GM23248 (cell line): ENCODE data around the gene IL10RB. TPM values are rescaled to one million over a fixed set of nuclear protein-coding genes. Genes with fewer than 3 reads are reported as not detected.

Source experiments
- DNase-seq: peaks from one replicate; pipeline ENCODE4 v3.0.0-alpha.2; 2015
- H2AFZ ChIP-seq: fragments of 200-600 bp; sonication (generic); 2 replicates; pipeline ENCODE4 v1.6.1; 2016; ENCODE audit warnings: antibody characterized with exemption
- H3F3A ChIP-seq: fragments of 200-600 bp; sonication (generic); 2 replicates; pipeline ENCODE4 v1.6.1; 2016; ENCODE audit warnings: mild to moderate bottlenecking, antibody characterized with exemption, mixed run types; ENCODE audit not compliant: insufficient read depth
- H3K27ac ChIP-seq: fragments of 200-600 bp; sonication (generic); 2 replicates; pipeline ENCODE4 v1.5.1; 2016; ENCODE audit warnings: mild to moderate bottlenecking
- H3K27me3 ChIP-seq: fragments of 200-600 bp; sonication (generic); replicated peaks from 2 replicates; pipeline ENCODE4 v1.6.1; 2016; ENCODE audit warnings: mild to moderate bottlenecking; ENCODE audit not compliant: insufficient read depth
- H3K36me3 ChIP-seq: fragments of 200-600 bp; sonication (generic); 2 replicates; pipeline ENCODE4 v1.6.1; 2016; ENCODE audit warnings: low read depth, mild to moderate bottlenecking
- H3K4me1 ChIP-seq: fragments of 200-600 bp; sonication (generic); 2 replicates; pipeline ENCODE4 v1.6.1; 2016; ENCODE audit warnings: mild to moderate bottlenecking; ENCODE audit not compliant: insufficient read depth
- H3K4me2 ChIP-seq: fragments of 200-600 bp; sonication (generic); one replicate; pipeline ENCODE4 v1.6.1; 2016; ENCODE audit warnings: mild to moderate bottlenecking; ENCODE audit not compliant: unreplicated experiment
- H3K4me3 ChIP-seq: fragments of 200-600 bp; sonication (generic); 2 replicates; pipeline ENCODE4 v1.5.1; 2016; ENCODE audit warnings: mild to moderate bottlenecking
- H3K79me2 ChIP-seq: fragments of 200-600 bp; sonication (generic); 2 replicates; pipeline ENCODE4 v1.6.1; 2016; ENCODE audit warnings: mild to moderate bottlenecking; ENCODE audit not compliant: insufficient read depth
- H3K9ac ChIP-seq: fragments of 200-600 bp; sonication (generic); 2 replicates; pipeline ENCODE4 v1.6.1; 2016; ENCODE audit warnings: mild to moderate bottlenecking
- H3K9me2 ChIP-seq: fragments of 200-600 bp; sonication (generic); 2 replicates; pipeline ENCODE4 v1.6.1; 2016; ENCODE audit warnings: mixed run types, mild to moderate bottlenecking, moderate library complexity; ENCODE audit not compliant: insufficient read depth
- H3K9me3 ChIP-seq: fragments of 200-600 bp; sonication (generic); one replicate; pipeline ENCODE4 v1.6.1; 2017; ENCODE audit warnings: low read depth
- H4K20me1 ChIP-seq: fragments of 200-600 bp; sonication (generic); 2 replicates; pipeline ENCODE4 v1.6.0; 2016; ENCODE audit not compliant: insufficient read depth
- EZH2 ChIP-seq: fragments of 200-600 bp; sonication (generic); IDR thresholded peaks from 2 replicates; pipeline ENCODE4 v1.6.1; 2018; ENCODE audit warnings: antibody characterized with exemption, mild to moderate bottlenecking; ENCODE audit not compliant: insufficient read depth, poor library complexity, severe bottlenecking
- EZH2phosphoT487 ChIP-seq: fragments of 200-600 bp; sonication (generic); IDR thresholded peaks from 2 replicates; pipeline ENCODE4 v1.6.1; 2018; ENCODE audit warnings: antibody characterized with exemption, moderate library complexity, mild to moderate bottlenecking, low read depth; ENCODE audit not compliant: insufficient read depth
- WGBS, 2 experiments: methylation state at CpG; one replicate each; pipeline ENCODE4 v1.1.6; 2015 to 2017; ENCODE audit warnings: low lambda C conversion rate in 2 of 2, low coverage in 1 of 2; ENCODE audit errors: missing lambda C conversion rate in 2 of 2; 5-methylcytosine and 5-hydroxymethylcytosine counted together
- in situ Hi-C: fragments of 300-500 bp; cut with MboI; formaldehyde crosslinking; loops from 2 replicates; pipeline ENCODE4 v1.15.0; 2020
- polyA plus RNA-seq: library from polyadenylated mRNA; unstranded; fragments of >200 nt; fragmentation: Nextera tagmentation; extraction: Ambion mirVana; gene quantifications from 2 replicates; pipeline ENCODE4 v1.2.1, GENCODE V29; 2016
- total RNA-seq: library from RNA; depleted of rRNA; stranded (reverse); fragments of >200 nt; shearing (Covaris generic); gene quantifications from 2 replicates; pipeline ENCODE4 v1.2.3, GENCODE V29; 2014

The IL10RB gene
- total and polyA plus RNA-seq, 2 experiments from 2014 or later, result 49.3 to 52.4 TPM

GRCh38 chr21:33266789-33267135 is 595 bp downstream of the IL10RB start:
- WGBS, 2 experiments, result 2 to 3% methylated on average over 8 of the region's 8 CpGs
- H2AFZ ChIP-seq, result peak overlapping the region; percentile 92
- H3K9me3 ChIP-seq, result no peaks in the 10 kb centered on the region
- H3K36me3 ChIP-seq, result 0 out of 2 replicates have a peak, but pooled peaks cover 8% of the 10 kb centered on the region
- TF ChIP-seq EZH2 (no peak), EZH2phosphoT487 (no peak)
- no peaks in the 10 kb centered on the region for H4K20me1 ChIP-seq
- no peaks in the 10 kb centered on the region for H3K27me3 ChIP-seq
- H3K9me2 ChIP-seq, result no peaks in the 10 kb centered on the region
- H3K79me2 ChIP-seq, result peaks cover 19% of the 10 kb centered on the region
- H3K4me1 ChIP-seq, result no peaks in the 10 kb centered on the region
- peak overlapping the region; percentile 95 for H3K4me3 ChIP-seq
- H3K27ac ChIP-seq, result peak overlapping the region; percentile 39; the same call in 1 of the 2 replicates
- peak overlapping the region; percentile 92 for H3K9ac ChIP-seq
- no peaks in the 10 kb centered on the region for H3F3A ChIP-seq
- DNase-seq, result peak; percentile 34
- in situ Hi-C loops, result no loop called here
- H3K4me2 ChIP-seq, result peak overlapping the region; percentile 95

GRCh38 chr21:33267250-33267649 is 1.1 kb downstream of the IL10RB start:
- H3K4me2 ChIP-seq, result peak overlapping the region; percentile 95
- H3K4me3 ChIP-seq, result peak overlapping the region; percentile 95
- peak overlapping the region; percentile 92 for H2AFZ ChIP-seq
- no peak for TF ChIP-seq EZH2
- TF ChIP-seq EZH2phosphoT487, result no peak
- H3K4me1 ChIP-seq, result no peaks in the 10 kb centered on the region
- no peaks in the 10 kb centered on the region for H4K20me1 ChIP-seq
- no peaks in the 10 kb centered on the region for H3F3A ChIP-seq
- peak; percentile 20 for DNase-seq
- no peaks in the 10 kb centered on the region for H3K27me3 ChIP-seq
- H3K27ac ChIP-seq, result no peak overlapping the region
- in situ Hi-C loops, result no loop called here
- H3K9ac ChIP-seq, result peak overlapping the region; percentile 92
- no peaks in the 10 kb centered on the region for H3K9me2 ChIP-seq
- H3K36me3 ChIP-seq, result 0 out of 2 replicates have a peak, but pooled peaks cover 8% of the 10 kb centered on the region
- no peaks in the 10 kb centered on the region for H3K9me3 ChIP-seq
- 47 to 57% methylated on average over 7 of the region's 7 CpGs for WGBS, 2 experiments
- H3K79me2 ChIP-seq, result peaks cover 19% of the 10 kb centered on the region

DNA sequence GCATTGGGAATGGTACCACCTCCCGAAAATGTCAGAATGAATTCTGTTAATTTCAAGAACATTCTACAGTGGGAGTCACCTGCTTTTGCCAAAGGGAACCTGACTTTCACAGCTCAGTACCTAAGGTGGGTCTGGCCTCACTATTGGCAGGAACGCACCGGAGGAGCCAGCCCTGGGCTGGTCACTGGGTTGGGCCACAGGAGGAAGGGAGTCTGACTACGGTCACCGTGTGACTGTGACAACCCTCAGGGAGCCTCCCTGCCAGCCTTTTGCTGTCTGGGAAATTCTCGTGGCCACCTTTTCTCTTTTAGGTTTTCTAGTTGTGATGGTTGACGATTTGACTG is 2.2 kb downstream of the IL10RB start:
- no peaks in the 10 kb centered on the region for H3K9me2 ChIP-seq
- H3K27me3 ChIP-seq, result no peaks in the 10 kb centered on the region
- no peak for DNase-seq
- WGBS, 2 experiments, result 86 to 88% methylated on average over 7 of the region's 7 CpGs
- H3K79me2 ChIP-seq, result peaks cover 19% of the 10 kb centered on the region
- 0 out of 2 replicates have a peak, but pooled peaks cover 8% of the 10 kb centered on the region for H3K36me3 ChIP-seq
- no peaks in the 10 kb centered on the region for H4K20me1 ChIP-seq
- no peak overlapping the region for H2AFZ ChIP-seq
- H3K9me3 ChIP-seq, result no peaks in the 10 kb centered on the region
- in situ Hi-C loops, result no loop called here
- H3K27ac ChIP-seq, result no peak overlapping the region
- no peak overlapping the region for H3K4me2 ChIP-seq
- no peak for TF ChIP-seq EZH2phosphoT487
- TF ChIP-seq EZH2, result no peak
- H3K4me3 ChIP-seq, result no peak overlapping the region
- no peak overlapping the region for H3K9ac ChIP-seq
- no peaks in the 10 kb centered on the region for H3K4me1 ChIP-seq
- no peaks in the 10 kb centered on the region for H3F3A ChIP-seq

GRCh38 chr21:33268737-33269441 is 2.7 kb downstream of the IL10RB start:
- Histone ChIP-seq H3K27me3 (no peaks in the 10 kb centered on the region), H3K4me3 (no peak overlapping the region), H4K20me1 (no peaks in the 10 kb centered on the region), H3K9me2 (no peaks in the 10 kb centered on the region), H3K27ac (no peak overlapping the region), H2AFZ (no peak overlapping the region), H3F3A (no peaks in the 10 kb centered on the region), H3K9ac (no peak overlapping the region), H3K9me3 (no peaks in the 10 kb centered on the region), H3K36me3 (0 out of 2 replicates have a peak, but pooled peaks cover 8% of the 10 kb centered on the region), H3K4me2 (no peak overlapping the region), H3K79me2 (peaks cover 19% of the 10 kb centered on the region), H3K4me1 (no peaks in the 10 kb centered on the region)
- WGBS, 2 experiments, result 79% methylated on average over 12 of the region's 12 CpGs
- in situ Hi-C loops, result no loop called here
- no peak for TF ChIP-seq EZH2
- no peak for TF ChIP-seq EZH2phosphoT487
- DNase-seq, result no peak
